ENCODE results near the gene HBS1L.

Gene HBS1L

DNA sequence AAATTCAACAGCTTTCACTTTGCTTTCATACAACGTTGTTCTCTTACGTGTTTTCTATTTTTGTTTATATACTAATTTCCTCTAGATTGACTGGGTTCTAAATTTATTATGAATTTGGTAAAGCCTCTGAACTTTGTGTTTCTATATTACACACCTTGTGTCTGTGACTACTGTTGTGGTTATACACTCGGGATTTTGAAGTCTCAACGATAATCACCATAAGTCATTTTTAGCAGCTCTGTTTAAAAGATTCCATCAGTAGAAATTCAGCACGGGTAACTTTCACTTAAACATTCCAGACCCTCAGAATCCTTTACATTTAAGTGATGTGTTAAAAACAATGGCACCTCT, 31.8 kb upstream of the HBS1L start:
- peaks cover 3% of the 10 kb centered on the region for H3K9me3 Mint-ChIP-seq
- peak overlapping the region; percentile 71 for H3K27ac Mint-ChIP-seq
- peak overlapping the region; percentile 60 for H3K4me3 Mint-ChIP-seq
- H3K36me3 Mint-ChIP-seq = peaks cover 6% of the 10 kb centered on the region
- peaks cover 23% of the 10 kb centered on the region for H3K27me3 Mint-ChIP-seq
- peaks cover 29% of the 10 kb centered on the region for H3K4me1 Mint-ChIP-seq
- no peak for ATAC-seq

DNA sequence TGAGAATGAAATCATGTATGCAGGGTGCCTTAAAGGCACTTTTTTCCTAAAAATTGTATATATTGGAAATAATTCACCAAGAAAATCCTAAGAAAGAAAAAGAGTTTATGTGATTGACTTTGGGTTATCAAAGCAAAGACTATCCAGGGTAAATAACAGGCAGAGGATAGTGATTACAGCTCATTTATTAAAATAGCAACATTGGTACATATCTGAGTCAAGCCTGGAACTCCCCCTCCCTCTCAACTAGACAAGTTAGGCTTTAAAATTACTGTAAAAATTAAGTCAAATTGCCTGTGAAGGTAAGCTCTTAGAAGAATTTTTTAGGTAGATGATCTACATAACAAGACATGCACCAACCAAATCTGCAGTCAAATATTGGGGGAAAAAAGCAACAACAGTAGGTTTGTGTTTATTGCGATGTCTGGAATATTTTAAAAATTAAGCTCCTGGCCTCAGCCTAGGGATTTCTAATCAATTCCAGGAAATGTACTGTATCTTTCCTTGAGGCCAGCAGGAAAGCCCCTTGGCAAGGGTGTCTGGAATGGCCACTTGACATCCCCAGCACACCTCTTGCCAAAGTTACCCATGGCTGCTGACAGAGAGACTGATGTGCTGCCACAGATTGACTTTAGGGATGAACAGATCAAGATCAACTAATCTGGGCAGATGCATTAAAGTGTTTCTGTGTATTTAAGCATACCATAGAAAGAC, 31.2 kb upstream of the HBS1L start:
- H3K27ac Mint-ChIP-seq = peak overlapping the region; percentile 71
- peaks cover 29% of the 10 kb centered on the region for H3K4me1 Mint-ChIP-seq
- ATAC-seq = no peak
- H3K9me3 Mint-ChIP-seq = peaks cover 3% of the 10 kb centered on the region
- H3K27me3 Mint-ChIP-seq = peaks cover 23% of the 10 kb centered on the region
- H3K36me3 Mint-ChIP-seq = peaks cover 8% of the 10 kb centered on the region
- peak overlapping the region; percentile 60 for H3K4me3 Mint-ChIP-seq

DNA sequence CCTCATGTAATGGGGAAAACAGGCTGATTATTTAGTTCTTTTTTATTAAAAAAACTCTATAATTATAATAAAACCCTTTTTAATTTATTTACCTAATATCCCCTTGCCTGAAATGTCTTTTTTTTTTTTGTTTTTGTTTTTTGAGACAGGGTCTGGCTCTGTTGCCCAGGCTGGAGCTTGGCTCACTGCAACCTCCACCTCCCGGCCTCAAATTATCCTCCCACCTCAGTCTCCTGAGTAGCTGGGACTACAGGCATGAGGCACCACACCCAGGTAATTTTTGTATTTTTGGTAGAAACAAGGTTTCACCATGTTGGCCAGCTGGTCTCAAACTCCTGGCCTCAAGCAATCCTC, 30.3 kb upstream of the HBS1L start:
- Mint-ChIP-seq H3K4me1 (peaks cover 29% of the 10 kb centered on the region), H3K27ac (no peak overlapping the region), H3K9me3 (peaks cover 3% of the 10 kb centered on the region), H3K27me3 (peaks cover 23% of the 10 kb centered on the region), H3K36me3 (peaks cover 8% of the 10 kb centered on the region), H3K4me3 (no peak overlapping the region)
- ATAC-seq = no peak

DNA sequence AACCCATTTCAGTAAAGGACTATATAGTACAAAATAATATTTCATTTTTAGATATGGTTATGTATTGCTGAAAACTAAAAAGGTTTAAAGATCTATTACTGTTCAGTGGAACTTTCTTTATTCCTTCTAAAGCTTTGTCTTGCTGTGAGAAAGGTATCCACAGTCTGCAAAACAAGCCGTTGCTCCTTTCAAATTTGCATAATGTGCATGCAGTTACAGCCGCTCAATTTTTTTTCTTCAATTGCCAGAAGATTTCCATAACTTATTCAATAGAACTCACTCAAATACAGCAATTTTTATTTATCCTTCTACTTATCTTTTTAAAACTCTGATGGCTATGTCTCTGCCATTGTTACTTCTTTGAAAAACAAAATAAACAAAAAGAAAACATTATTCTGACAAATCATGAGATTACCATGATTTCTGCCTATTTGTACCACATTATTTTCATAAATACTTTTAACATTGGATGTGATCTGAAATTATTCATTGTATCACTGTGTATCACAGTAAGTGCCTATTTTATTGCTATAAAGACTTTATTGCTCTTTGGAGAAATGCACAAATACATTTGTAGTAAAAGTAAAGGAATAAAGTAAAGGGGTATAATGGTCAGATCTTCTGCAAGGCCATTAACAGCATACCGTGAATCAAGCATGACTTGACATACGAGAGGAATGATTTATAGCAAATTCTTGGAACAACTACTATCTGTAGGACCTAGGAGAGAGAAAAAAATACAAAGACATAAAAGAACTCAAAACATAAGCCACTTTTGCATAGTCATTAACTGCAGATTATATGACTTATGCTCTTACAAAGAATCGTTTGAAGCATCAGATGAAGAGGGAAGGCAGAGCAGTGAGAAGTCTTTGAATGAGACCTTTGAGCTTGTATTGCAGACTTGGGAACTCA, 29.6 kb upstream of the HBS1L start:
- Mint-ChIP-seq H3K4me1 (peaks cover 29% of the 10 kb centered on the region), H3K9me3 (peaks cover 3% of the 10 kb centered on the region), H3K4me3 (no peak overlapping the region), H3K36me3 (peaks cover 8% of the 10 kb centered on the region), H3K27me3 (peaks cover 23% of the 10 kb centered on the region), H3K27ac (no peak overlapping the region)
- ATAC-seq = no peak

DNA sequence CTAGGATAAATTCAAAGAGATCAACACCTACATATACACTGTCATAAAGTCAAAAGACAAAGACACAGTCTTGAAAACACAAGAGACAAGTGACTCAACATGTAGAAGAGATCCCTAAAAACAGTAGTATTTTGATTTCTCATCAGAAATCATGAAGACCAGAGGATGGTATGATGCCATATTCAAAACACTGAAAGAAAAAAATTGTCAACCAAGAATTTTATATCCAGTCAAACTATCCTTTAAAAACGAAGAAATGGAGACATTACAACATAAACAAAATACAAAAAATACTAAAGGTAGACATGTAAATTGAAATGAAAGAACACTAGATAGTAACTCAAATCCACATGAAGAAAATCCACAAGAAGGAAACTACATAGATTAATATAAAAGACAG, 27.3 kb upstream of the HBS1L start:
- peaks cover 19% of the 10 kb centered on the region for H3K27me3 Mint-ChIP-seq
- no peak overlapping the region for H3K4me3 Mint-ChIP-seq
- H3K9me3 Mint-ChIP-seq = peaks cover 3% of the 10 kb centered on the region
- no peak for ATAC-seq
- H3K27ac Mint-ChIP-seq = no peak overlapping the region
- H3K36me3 Mint-ChIP-seq = peaks cover 8% of the 10 kb centered on the region
- peaks cover 15% of the 10 kb centered on the region for H3K4me1 Mint-ChIP-seq

DNA sequence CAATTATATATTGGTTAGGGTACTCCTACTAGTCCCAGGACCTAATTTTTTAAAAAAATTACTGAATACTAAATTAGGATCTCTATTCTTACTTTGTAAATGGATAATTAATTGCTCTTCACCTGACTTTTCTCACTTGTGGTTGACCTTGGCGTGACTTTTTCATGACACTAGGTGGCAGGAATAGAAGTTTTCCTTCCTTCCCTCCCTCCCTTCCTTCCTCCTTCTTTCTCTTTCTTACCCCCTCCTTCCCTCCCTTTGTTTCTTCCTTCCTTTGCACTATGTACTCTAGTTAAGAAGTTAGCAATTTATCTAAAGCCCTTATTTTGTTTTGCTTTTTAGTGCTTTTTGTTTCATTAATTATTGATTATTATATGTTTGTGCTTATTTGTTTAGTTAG, 20.4 kb upstream of the HBS1L start:
- Mint-ChIP-seq H3K27me3 (peaks cover 8% of the 10 kb centered on the region), H3K4me3 (no peak overlapping the region), H3K4me1 (no peaks in the 10 kb centered on the region), H3K36me3 (no peaks in the 10 kb centered on the region), H3K27ac (no peak overlapping the region), H3K9me3 (no peaks in the 10 kb centered on the region)
- no peak for ATAC-seq

DNA sequence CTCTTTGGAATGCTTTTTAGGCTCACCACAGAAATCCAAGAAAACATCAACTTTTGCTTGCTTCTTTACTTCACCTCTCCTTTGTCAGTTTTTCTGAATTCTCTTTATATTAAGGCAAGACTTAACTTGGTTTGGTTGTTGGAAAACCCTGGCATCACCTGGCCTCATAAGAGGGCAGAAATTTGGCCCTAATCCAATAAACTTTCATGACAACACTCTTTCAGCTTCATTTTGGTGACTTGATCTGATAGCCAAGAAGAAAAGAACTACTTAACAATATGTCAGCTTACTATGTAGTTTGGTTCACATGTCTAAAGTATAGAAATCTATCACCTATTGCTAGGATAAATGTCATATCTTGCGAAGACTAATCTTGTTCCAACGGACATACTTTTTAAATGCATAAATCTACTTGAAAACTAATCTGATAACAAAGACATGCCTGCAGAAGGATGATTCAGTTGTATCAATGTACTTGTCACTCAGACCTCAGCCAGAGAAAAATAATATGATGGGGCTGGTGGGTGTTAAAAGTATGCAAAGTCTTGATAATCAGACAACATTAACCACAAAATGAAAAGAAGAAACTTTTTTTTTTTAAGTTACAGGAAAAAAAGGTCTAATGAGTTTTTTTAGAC, 19.3 kb upstream of the HBS1L start:
- no peaks in the 10 kb centered on the region for H3K36me3 Mint-ChIP-seq
- no peak for ATAC-seq
- H3K4me1 Mint-ChIP-seq = no peaks in the 10 kb centered on the region
- no peaks in the 10 kb centered on the region for H3K9me3 Mint-ChIP-seq
- no peak overlapping the region for H3K27ac Mint-ChIP-seq
- peaks cover 8% of the 10 kb centered on the region for H3K27me3 Mint-ChIP-seq
- no peak overlapping the region for H3K4me3 Mint-ChIP-seq

DNA sequence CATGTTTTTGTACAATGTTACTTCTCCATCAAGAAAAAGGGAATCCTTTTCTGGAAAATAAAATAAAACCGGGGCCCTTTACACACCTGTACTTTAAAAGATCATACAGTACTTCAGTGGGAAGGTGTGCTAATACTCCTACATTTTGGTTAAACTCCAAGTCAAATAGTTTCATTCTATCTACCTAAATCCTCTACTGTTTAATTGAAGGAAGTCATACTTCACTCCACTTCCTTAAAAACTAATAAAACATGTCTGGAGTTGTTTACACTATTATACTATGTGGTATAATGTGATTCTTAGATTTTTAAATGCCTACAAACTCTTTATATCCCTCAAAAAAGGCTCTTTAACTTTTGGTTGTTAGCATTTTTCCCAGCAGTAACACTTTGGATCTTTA, 18.6 kb upstream of the HBS1L start:
- H3K27me3 Mint-ChIP-seq = peaks cover 8% of the 10 kb centered on the region
- H3K27ac Mint-ChIP-seq = no peak overlapping the region
- no peak for ATAC-seq
- H3K4me1 Mint-ChIP-seq = no peaks in the 10 kb centered on the region
- no peaks in the 10 kb centered on the region for H3K9me3 Mint-ChIP-seq
- H3K36me3 Mint-ChIP-seq = no peaks in the 10 kb centered on the region
- no peak overlapping the region for H3K4me3 Mint-ChIP-seq

DNA sequence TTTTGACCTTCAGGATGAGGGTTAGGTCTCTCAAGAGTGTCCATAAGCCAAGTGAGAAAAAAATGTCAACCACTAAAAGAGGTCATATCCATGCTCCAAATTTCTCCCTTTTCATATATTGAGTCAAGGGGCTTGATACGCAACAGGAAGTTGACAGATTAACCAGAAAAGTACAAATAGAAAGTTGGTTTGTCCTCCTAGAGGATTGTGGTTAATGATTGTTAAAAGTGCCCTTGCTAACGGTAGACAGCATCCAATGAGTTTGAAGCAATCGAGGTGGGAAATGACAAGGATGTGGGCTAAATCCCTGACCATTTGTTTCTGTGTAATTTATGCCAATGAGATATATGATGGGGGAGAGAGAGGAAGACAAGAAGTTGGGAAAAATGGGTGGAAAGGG, 18.1 kb upstream of the HBS1L start:
- Mint-ChIP-seq H3K4me3 (no peak overlapping the region), H3K36me3 (no peaks in the 10 kb centered on the region), H3K9me3 (no peaks in the 10 kb centered on the region), H3K27me3 (peaks cover 8% of the 10 kb centered on the region), H3K4me1 (no peaks in the 10 kb centered on the region), H3K27ac (no peak overlapping the region)
- ATAC-seq = no peak

DNA sequence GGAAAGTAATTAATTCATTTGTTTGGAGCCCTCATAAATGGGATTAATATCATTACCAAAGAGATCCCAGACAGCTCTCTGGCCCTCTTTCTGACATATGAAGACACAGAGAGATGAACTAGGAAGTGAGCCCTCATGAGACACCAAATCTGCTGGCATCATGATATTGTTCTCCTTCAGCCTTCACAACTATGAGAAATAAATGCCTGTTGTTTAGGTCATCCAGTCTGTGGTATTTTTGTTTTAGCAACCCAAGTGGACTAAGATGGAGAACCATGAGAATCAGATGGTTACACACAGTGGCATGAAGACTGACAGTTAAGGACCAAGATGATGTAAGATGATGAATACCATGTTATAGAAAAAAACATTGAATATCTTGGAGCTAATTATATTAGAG, 16.9 kb upstream of the HBS1L start:
- Mint-ChIP-seq H3K9me3 (peaks cover 4% of the 10 kb centered on the region), H3K4me3 (no peak overlapping the region), H3K36me3 (no peaks in the 10 kb centered on the region), H3K4me1 (peaks cover 7% of the 10 kb centered on the region), H3K27ac (no peak overlapping the region), H3K27me3 (peaks cover under 1% of the 10 kb centered on the region)
- no peak for ATAC-seq

DNA sequence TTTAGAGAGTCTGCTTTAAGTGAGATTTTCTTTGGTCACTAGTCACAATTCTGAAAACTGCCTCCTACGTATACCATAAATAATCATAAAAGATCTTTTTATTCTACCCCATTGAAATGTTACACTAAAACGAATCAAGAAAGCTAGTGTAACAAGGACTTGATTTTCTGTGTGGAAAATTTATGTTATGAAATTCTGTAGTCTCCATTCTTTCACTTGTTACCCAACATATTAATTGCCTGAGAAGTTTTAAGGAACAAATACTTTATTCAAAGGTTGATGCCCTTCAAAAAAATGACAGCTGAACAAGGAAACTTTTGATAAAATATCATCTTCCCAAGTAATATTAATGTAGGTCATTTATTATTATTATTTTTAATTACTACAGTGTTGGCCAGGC, 13.3 kb upstream of the HBS1L start:
- Mint-ChIP-seq H3K27ac (no peak overlapping the region), H3K4me3 (no peak overlapping the region), H3K9me3 (peaks cover 4% of the 10 kb centered on the region), H3K27me3 (no peaks in the 10 kb centered on the region), H3K36me3 (no peaks in the 10 kb centered on the region), H3K4me1 (peaks cover 11% of the 10 kb centered on the region)
- ATAC-seq = no peak

DNA sequence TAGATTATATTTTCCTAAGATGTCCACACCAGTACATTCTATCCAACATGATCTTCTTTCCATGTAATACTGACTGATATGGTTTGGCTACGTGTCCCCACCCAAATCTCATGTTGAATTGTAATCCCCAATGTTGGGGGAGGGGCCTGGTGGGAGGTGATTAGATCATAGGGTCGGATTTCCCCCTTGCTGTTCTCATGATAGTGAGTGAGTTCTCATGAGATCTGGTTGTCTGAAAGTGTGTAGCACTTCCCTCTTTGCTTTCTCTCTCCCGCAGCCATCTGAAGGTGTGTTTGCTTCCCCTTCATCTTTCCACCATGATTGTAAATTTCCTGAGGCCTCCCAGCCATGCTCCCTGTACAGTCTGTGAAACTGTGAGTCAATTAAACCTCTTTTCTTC, 12.2 kb upstream of the HBS1L start:
- H3K36me3 Mint-ChIP-seq = no peaks in the 10 kb centered on the region
- no peaks in the 10 kb centered on the region for H3K27me3 Mint-ChIP-seq
- peaks cover 4% of the 10 kb centered on the region for H3K9me3 Mint-ChIP-seq
- no peak overlapping the region for H3K4me3 Mint-ChIP-seq
- no peak for ATAC-seq
- peaks cover 16% of the 10 kb centered on the region for H3K4me1 Mint-ChIP-seq
- no peak overlapping the region for H3K27ac Mint-ChIP-seq

DNA sequence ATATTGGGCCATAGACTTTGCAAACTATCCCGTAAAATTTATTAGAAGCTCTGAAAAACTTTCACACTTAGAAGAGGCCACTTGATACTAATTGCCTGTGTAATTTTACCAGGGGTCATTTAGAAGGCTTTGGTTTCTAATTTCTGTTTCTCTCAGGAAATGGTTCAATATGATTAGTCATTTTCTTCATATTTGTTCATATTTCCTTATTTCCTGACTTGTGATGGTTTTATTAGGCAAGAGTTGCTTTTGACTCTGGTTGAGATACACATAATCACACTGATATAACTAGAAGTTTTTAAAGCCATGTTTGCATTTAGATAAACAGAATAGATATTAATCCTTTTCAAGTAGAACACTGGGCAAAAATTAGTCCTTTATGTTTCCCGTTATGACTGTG, 11.8 kb upstream of the HBS1L start:
- Mint-ChIP-seq H3K36me3 (no peaks in the 10 kb centered on the region), H3K27me3 (no peaks in the 10 kb centered on the region), H3K4me1 (peaks cover 16% of the 10 kb centered on the region), H3K4me3 (no peak overlapping the region), H3K27ac (no peak overlapping the region), H3K9me3 (peaks cover 4% of the 10 kb centered on the region)
- ATAC-seq = no peak

DNA sequence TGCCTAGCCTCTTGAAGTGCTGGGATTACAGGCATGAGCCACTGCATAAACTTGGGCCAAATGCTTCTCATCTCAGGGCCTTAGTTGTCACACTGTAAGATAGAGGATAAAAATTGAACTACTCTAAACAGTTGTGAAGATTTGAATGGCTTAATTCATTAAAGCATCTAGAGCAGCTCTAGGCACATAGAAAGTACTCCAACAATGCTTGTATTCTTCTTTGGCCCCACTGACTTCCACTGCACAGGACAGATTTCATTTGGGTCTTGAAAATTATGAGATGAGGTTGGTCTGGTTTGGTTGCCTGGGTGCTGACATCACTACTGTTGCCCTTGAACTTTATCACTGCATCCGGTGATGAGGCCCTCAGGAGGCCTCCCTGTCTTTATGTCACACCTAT, 10.0 kb upstream of the HBS1L start:
- no peaks in the 10 kb centered on the region for H3K27me3 Mint-ChIP-seq
- H3K4me1 Mint-ChIP-seq = peaks cover 16% of the 10 kb centered on the region
- no peak for ATAC-seq
- H3K9me3 Mint-ChIP-seq = peaks cover 4% of the 10 kb centered on the region
- H3K4me3 Mint-ChIP-seq = no peak overlapping the region
- no peak overlapping the region for H3K27ac Mint-ChIP-seq
- no peaks in the 10 kb centered on the region for H3K36me3 Mint-ChIP-seq

DNA sequence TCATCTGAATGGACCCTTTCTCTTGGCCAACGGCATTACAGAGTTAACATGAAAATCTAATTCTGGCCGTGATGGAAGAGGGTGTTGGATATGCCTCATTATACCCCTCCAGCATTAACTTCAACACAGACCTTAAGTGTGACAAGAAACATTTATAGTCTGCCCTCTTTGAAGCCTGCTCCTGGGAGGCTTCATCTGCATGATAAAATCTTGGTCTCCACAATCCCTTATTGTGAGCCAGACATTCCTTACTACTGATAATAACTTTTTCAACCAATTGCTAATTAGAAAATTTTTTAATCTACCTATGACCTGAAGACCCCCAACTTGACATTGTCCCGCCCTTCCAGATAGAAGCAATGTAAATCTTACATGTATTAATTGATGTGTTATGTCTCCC, 9.3 kb upstream of the HBS1L start:
- peaks cover 4% of the 10 kb centered on the region for H3K9me3 Mint-ChIP-seq
- no peak for ATAC-seq
- H3K4me3 Mint-ChIP-seq = no peak overlapping the region
- H3K4me1 Mint-ChIP-seq = peaks cover 16% of the 10 kb centered on the region
- H3K27me3 Mint-ChIP-seq = no peaks in the 10 kb centered on the region
- no peak overlapping the region for H3K27ac Mint-ChIP-seq
- H3K36me3 Mint-ChIP-seq = no peaks in the 10 kb centered on the region

DNA sequence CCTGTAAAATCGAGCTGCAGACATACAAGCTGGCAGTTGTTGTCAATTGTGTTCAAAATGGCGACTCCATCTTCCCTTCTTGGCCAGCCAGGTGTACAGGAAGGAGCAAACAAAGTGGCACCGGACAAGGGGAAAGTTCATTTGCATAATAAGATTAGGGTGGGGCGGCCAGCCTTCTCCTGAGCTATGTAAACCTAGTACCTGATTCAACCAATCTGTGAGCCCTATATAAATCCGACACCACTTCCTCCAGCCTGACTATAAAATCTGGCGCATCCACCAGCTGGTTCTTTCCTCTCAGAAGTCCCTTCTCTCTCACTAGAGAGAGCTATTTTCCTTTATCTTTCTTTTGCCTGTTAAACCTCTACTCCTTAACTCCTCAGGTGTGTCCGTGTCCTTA, 8.1 kb upstream of the HBS1L start:
- H3K4me1 Mint-ChIP-seq = peaks cover 16% of the 10 kb centered on the region
- no peaks in the 10 kb centered on the region for H3K27me3 Mint-ChIP-seq
- H3K9me3 Mint-ChIP-seq = peaks cover 4% of the 10 kb centered on the region
- no peak for ATAC-seq
- H3K27ac Mint-ChIP-seq = no peak overlapping the region
- H3K4me3 Mint-ChIP-seq = no peak overlapping the region
- no peaks in the 10 kb centered on the region for H3K36me3 Mint-ChIP-seq

Measured in stimulated activated memory B cell treated with anti-CD40 and anti-IgM and Interleukin-4, amounts not matched to agents 10 μg/mL and 1 μg/mL and 100 μg/mL, for 72 hours (primary cell).